Lower lobe of right lung (tissue), 2 donors: Measurements from ENCODE around the gene ADAMTS16. TPM values are rescaled to one million over a fixed set of nuclear protein-coding genes. Genes with fewer than 3 reads are reported as not detected.

ENCODE experiments used
- ATAC-seq, 2 donors: fragments of 200-7000 bp; cut with Tn5 transposase; one replicate each; pipeline ENCODE4 v1.9.1; 2020 to 2022; ENCODE audit warnings: mild to moderate bottlenecking in 2 of 2, moderate library complexity in 2 of 2
- DNase-seq: peaks from one replicate; pipeline ENCODE4 v3.0.0-alpha.2; 2020
- H3K27ac ChIP-seq: fragments of 200-600 bp; one replicate; pipeline ENCODE4 v1.8.0; 2022
- H3K27me3 ChIP-seq: fragments of 200-600 bp; one replicate; pipeline ENCODE4 v1.8.0; 2022; ENCODE audit warnings: low read depth
- H3K36me3 ChIP-seq: fragments of 200-600 bp; one replicate; pipeline ENCODE4 v1.8.0; 2022; ENCODE audit warnings: mild to moderate bottlenecking
- H3K4me1 ChIP-seq: fragments of 200-600 bp; one replicate; pipeline ENCODE4 v1.8.0; 2022
- H3K4me3 ChIP-seq: fragments of 200-600 bp; one replicate; pipeline ENCODE4 v1.8.0; 2022; ENCODE audit warnings: mild to moderate bottlenecking
- H3K9me3 ChIP-seq: fragments of 200-600 bp; one replicate; pipeline ENCODE4 v1.8.0; 2022
- intact Hi-C: fragments of 100-400 bp; cut with DNase I; formaldehyde crosslinking; loops from one replicate; pipeline ENCODE4 v1.11.0; 2022
- total RNA-seq: library from RNA; stranded (reverse); fragmentation: NEBNext Ultra II Directional; extraction: Animal tissue kit (Norgen Biotek cat#: 25700); gene quantifications from one replicate; pipeline ENCODE4 v1.2.1, GENCODE V29; 2021
- TF ChIP-seq, protein P1 (sequence below): fragments of 200-600 bp; IDR thresholded peaks from one replicate; pipeline ENCODE4 v1.8.0; 2022; ENCODE audit warnings: antibody characterized with exemption, mild to moderate bottlenecking
- donor health status: DM: no; HTN: yes; CAD: no; lungs with severe emphysema.

ADAMTS16 gene
- total RNA-seq, 1 donor from 2014 or later = 1.1 TPM

DNA sequence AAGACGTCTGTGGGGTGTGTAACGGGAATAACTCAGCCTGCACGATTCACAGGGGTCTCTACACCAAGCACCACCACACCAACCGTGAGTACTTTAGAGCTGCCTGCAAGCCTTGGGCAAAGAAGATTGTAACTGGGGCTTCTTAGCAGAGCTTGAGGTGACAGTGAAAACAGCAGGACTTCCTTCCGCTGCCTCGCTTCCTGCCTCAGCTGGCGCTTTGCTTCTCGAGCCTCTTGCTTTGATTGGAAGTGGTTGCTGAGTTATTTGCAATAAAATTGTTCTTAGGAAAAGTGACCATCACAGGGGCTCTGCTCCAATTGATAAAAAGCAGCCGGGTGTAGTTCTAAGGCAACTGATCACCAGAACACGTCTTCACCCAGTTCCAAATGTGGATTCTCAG lies 99.1 kb downstream of the ADAMTS16 start:
- Histone ChIP-seq H3K27ac (no peak overlapping the region), H3K4me3 (no peak overlapping the region), H3K36me3 (no peaks in the 10 kb centered on the region), H3K9me3 (no peaks in the 10 kb centered on the region), H3K4me1 (no peaks in the 10 kb centered on the region), H3K27me3 (no peaks in the 10 kb centered on the region)
- intact Hi-C loops = no loop called here
- ATAC-seq = no peak
- no peak for DNase-seq
- TF ChIP-seq, protein P1, sequence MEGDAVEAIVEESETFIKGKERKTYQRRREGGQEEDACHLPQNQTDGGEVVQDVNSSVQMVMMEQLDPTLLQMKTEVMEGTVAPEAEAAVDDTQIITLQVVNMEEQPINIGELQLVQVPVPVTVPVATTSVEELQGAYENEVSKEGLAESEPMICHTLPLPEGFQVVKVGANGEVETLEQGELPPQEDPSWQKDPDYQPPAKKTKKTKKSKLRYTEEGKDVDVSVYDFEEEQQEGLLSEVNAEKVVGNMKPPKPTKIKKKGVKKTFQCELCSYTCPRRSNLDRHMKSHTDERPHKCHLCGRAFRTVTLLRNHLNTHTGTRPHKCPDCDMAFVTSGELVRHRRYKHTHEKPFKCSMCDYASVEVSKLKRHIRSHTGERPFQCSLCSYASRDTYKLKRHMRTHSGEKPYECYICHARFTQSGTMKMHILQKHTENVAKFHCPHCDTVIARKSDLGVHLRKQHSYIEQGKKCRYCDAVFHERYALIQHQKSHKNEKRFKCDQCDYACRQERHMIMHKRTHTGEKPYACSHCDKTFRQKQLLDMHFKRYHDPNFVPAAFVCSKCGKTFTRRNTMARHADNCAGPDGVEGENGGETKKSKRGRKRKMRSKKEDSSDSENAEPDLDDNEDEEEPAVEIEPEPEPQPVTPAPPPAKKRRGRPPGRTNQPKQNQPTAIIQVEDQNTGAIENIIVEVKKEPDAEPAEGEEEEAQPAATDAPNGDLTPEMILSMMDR = no peak

DNA sequence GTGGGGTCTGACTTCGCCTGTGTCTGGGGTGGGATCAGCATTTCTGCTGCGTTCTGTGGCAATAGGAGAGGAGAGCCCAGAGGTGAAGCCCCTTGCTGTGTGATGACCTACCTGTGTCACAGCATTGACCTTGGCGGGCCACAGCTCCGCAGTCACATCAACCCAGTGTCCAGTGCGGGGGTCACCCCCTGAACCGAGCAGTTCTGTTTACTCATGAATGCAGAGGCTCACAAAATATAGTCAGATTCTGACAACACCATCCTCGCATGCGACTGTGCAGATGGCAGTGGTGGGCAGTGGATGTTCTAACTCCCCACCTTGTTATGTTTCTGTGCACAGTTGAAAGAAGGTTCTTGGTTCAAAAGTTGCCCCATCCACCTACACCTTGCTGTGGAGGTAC lies 100.1 kb downstream of the ADAMTS16 start:
- ATAC-seq (no peak), DNase-seq (no peak)
- no peaks in the 10 kb centered on the region for H3K4me1 ChIP-seq
- no peak overlapping the region for H3K4me3 ChIP-seq
- no peak overlapping the region for H3K27ac ChIP-seq
- H3K9me3 ChIP-seq = no peaks in the 10 kb centered on the region
- TF ChIP-seq, protein P1 = no peak
- intact Hi-C loops = no loop called here
- H3K36me3 ChIP-seq = no peaks in the 10 kb centered on the region
- H3K27me3 ChIP-seq = no peaks in the 10 kb centered on the region

DNA sequence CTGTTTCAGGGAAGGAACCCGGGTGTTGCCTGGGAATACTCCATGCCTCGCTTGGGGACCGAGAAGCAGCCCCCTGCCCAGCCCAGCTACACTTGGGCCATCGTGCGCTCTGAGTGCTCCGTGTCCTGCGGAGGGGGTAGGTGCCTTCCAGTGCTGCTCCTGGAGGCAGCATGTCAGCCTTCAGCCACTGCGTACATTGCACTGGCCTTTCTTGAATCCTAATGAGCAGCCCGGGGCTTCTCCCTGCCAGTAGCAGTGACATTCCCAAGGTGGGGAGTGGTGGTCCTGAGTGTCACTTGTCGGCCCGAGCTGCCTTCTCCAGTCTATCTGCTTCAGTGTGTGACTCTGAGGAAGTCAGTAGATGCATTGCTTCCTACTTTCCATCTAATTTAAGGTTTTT lies 101.9 kb downstream of the ADAMTS16 start:
- H3K4me1 ChIP-seq = no peaks in the 10 kb centered on the region
- intact Hi-C loops = no loop called here
- H3K4me3 ChIP-seq = no peak overlapping the region
- no peaks in the 10 kb centered on the region for H3K9me3 ChIP-seq
- ATAC-seq (no peak), DNase-seq (no peak)
- no peaks in the 10 kb centered on the region for H3K36me3 ChIP-seq
- H3K27ac ChIP-seq = no peak overlapping the region
- TF ChIP-seq, protein P1 = no peak
- H3K27me3 ChIP-seq = no peaks in the 10 kb centered on the region

DNA sequence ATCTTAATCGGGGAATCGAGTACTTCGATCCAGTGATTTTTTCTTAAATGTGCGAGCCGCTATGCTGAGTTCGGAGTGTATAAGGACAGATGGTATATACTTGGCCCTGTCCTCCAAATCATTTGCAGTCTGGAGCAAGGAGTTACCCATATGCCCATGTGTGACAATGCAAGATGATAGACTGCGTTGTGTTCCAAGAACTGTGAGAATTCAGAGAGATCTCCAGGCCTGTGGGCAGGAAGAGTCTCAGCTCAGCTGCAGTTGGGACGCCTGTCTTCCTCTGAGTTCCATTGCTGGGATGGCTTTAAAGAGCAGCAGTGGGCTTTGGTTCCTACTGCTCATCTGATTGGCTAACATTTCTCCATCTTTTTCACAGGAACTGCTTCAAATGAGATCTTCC lies 106.6 kb downstream of the ADAMTS16 start:
- TF ChIP-seq, protein P1 = no peak
- Histone ChIP-seq H3K4me3 (no peak overlapping the region), H3K4me1 (no peaks in the 10 kb centered on the region), H3K27me3 (no peaks in the 10 kb centered on the region), H3K36me3 (no peaks in the 10 kb centered on the region), H3K9me3 (no peaks in the 10 kb centered on the region), H3K27ac (no peak overlapping the region)
- no peak for DNase-seq
- ATAC-seq = no peak
- intact Hi-C loops = no loop called here

DNA sequence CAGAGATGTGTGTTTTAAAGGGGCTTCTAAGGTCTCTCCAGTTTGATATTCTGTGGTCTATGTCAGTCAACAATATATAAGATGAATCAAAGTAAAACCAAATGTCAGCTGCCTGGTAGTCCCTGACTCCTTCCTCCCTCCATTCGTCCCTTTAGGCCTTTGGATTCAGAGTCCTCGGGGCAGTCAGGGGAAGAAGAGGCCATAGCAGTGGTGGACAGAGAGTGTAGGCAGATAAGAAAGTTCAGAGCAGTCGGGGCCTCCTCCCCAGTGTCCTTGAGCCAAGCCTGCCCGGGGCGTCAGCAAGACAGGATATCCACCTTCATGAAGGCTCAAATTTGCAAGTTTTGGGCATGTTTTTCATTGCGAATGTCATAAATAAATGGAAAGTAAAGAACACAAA lies 110.6 kb downstream of the ADAMTS16 start:
- intact Hi-C loops = no loop called here

More for the DNA sequence above, 110.6 kb downstream of the ADAMTS16 start:
- peaks cover 18% of the 10 kb centered on the region for H3K9me3 ChIP-seq
- H3K4me1 ChIP-seq = no peaks in the 10 kb centered on the region
- TF ChIP-seq, protein P1 = no peak
- no peak for ATAC-seq
- no peaks in the 10 kb centered on the region for H3K36me3 ChIP-seq
- H3K27me3 ChIP-seq = no peaks in the 10 kb centered on the region
- DNase-seq = no peak
- no peak overlapping the region for H3K4me3 ChIP-seq
- no peak overlapping the region for H3K27ac ChIP-seq
